ENCODE results near the gene ZBTB4.

ZBTB4 gene

GRCh38 chr17:7479213-7480088 lies at the start of gene ZBTB4:
TSS of gene ZBTB4 (minus strand) at chr17:7479631. CDS start at chr17:7466801, 12,830 bp downstream.
- in situ Hi-C loops (cut with HindIII; ENCODE audit: low sequenced_read_pairs): loop anchor here (5.0 kb wide), 3 partner anchors 47 to 92 kb away; no protein-coding TSS in a partner anchor
- peak within 1 kb of the TSS; percentile 80 for H3K4me3 ChIP-seq (ENCODE audit: low read depth, low read length)
- DNase-seq (ENCODE audit: low read depth): no peak
- no peak for TF ChIP-seq CTCF (IDR thresholded peaks at IDR 0.05; ENCODE audit: low read depth, low read length, missing control alignments)

GRCh38 chr17:7528842-7529241 lies 49.4 kb upstream of the ZBTB4 start:
- in situ Hi-C loops (cut with HindIII; ENCODE audit: low sequenced_read_pairs): no loop called here
- no peak overlapping the region for H3K4me3 ChIP-seq (ENCODE audit: low read depth, low read length)
- no peak for TF ChIP-seq CTCF (IDR thresholded peaks at IDR 0.05; ENCODE audit: low read depth, low read length, missing control alignments)
- no peak for DNase-seq (ENCODE audit: low read depth)

GRCh38 chr17:7523033-7523432 lies 43.6 kb upstream of the ZBTB4 start:
- TF ChIP-seq CTCF (IDR thresholded peaks at IDR 0.05; ENCODE audit: low read depth, low read length, missing control alignments): peak; percentile 14
- no peak for DNase-seq (ENCODE audit: low read depth)
- no peak overlapping the region for H3K4me3 ChIP-seq (ENCODE audit: low read depth, low read length)
- in situ Hi-C loops (cut with HindIII; ENCODE audit: low sequenced_read_pairs): no loop called here

GRCh38 chr17:7515911-7516610 lies 36.6 kb upstream of the ZBTB4 start:
- no peak overlapping the region for H3K4me3 ChIP-seq (ENCODE audit: low read depth, low read length)
- in situ Hi-C loops (cut with HindIII; ENCODE audit: low sequenced_read_pairs): no loop called here
- no peak for TF ChIP-seq CTCF (IDR thresholded peaks at IDR 0.05; ENCODE audit: low read depth, low read length, missing control alignments)
- DNase-seq (ENCODE audit: low read depth): no peak

- DNase-seq (ENCODE audit: low read depth): no peak
- in situ Hi-C loops (cut with HindIII; ENCODE audit: low sequenced_read_pairs): no loop called here
- no peak for TF ChIP-seq CTCF (IDR thresholded peaks at IDR 0.05; ENCODE audit: low read depth, low read length, missing control alignments)
- no peak overlapping the region for H3K4me3 ChIP-seq (ENCODE audit: low read depth, low read length)
These were observed 34.5 kb upstream of the ZBTB4 start for GRCh38 chr17:7513850-7514419.

GRCh38 chr17:7512824-7513540 lies 33.6 kb upstream of the ZBTB4 start:
- no peak for DNase-seq (ENCODE audit: low read depth)
- no peak overlapping the region for H3K4me3 ChIP-seq (ENCODE audit: low read depth, low read length)
- in situ Hi-C loops (cut with HindIII; ENCODE audit: low sequenced_read_pairs): no loop called here
- TF ChIP-seq CTCF (IDR thresholded peaks at IDR 0.05; ENCODE audit: low read depth, low read length, missing control alignments): no peak

Data from astrocyte of the cerebellum (primary cell).